ENCODE results near the gene CD2.

The CD2 gene

DNA sequence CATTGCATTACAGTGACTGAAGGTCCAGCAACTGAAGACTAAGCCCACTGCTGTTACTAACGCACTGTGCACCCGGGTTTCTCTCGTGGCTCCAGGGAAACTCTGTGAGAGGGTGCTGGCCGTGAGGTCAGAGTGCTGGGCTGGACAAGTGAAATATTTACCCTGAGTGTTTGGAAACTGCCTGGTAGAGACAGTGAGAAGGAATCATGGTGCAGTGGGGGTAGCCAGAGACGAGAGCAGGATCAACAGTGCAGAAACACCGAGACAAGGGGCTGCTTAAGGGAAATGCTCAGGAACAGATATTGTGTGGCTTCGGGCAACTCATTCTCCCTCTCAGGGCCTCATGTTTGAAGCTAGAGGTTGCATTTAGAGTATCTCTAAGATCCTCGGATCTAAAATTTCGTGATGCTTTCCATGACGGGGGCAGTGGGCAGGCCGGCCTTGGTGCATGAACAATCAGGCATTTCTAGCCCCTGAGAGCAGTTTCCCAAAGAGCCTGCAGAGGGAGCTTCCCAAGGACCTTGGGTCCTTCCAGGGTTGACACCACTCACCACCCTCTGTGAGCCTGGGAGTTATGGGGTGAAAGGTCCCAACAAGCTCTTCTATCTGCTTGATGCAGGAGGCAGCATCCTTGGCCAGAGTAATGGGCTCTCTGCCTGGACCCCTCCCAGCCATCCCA lies 9.7 kb downstream of the CD2 start:
- TF ChIP-seq, protein P1, sequence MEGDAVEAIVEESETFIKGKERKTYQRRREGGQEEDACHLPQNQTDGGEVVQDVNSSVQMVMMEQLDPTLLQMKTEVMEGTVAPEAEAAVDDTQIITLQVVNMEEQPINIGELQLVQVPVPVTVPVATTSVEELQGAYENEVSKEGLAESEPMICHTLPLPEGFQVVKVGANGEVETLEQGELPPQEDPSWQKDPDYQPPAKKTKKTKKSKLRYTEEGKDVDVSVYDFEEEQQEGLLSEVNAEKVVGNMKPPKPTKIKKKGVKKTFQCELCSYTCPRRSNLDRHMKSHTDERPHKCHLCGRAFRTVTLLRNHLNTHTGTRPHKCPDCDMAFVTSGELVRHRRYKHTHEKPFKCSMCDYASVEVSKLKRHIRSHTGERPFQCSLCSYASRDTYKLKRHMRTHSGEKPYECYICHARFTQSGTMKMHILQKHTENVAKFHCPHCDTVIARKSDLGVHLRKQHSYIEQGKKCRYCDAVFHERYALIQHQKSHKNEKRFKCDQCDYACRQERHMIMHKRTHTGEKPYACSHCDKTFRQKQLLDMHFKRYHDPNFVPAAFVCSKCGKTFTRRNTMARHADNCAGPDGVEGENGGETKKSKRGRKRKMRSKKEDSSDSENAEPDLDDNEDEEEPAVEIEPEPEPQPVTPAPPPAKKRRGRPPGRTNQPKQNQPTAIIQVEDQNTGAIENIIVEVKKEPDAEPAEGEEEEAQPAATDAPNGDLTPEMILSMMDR (conservative IDR thresholded peaks at IDR 0.05; ENCODE audit: control insufficient read depth, insufficient read depth, low read depth, low read length), result peak; percentile 53
- peak; percentile 30 for DNase-seq (ENCODE audit: low read depth)
- no peak overlapping the region for H3K4me3 ChIP-seq (ENCODE audit: control insufficient read depth, low read depth, low read length)

GRCh38 chr1:116764466-116764898 lies 10.3 kb downstream of the CD2 start:
- H3K4me3 ChIP-seq (ENCODE audit: control insufficient read depth, low read depth, low read length), result no peak overlapping the region
- TF ChIP-seq, protein P1 (conservative IDR thresholded peaks at IDR 0.05; ENCODE audit: control insufficient read depth, insufficient read depth, low read depth, low read length), result no peak
- no peak for DNase-seq (ENCODE audit: low read depth)

DNA sequence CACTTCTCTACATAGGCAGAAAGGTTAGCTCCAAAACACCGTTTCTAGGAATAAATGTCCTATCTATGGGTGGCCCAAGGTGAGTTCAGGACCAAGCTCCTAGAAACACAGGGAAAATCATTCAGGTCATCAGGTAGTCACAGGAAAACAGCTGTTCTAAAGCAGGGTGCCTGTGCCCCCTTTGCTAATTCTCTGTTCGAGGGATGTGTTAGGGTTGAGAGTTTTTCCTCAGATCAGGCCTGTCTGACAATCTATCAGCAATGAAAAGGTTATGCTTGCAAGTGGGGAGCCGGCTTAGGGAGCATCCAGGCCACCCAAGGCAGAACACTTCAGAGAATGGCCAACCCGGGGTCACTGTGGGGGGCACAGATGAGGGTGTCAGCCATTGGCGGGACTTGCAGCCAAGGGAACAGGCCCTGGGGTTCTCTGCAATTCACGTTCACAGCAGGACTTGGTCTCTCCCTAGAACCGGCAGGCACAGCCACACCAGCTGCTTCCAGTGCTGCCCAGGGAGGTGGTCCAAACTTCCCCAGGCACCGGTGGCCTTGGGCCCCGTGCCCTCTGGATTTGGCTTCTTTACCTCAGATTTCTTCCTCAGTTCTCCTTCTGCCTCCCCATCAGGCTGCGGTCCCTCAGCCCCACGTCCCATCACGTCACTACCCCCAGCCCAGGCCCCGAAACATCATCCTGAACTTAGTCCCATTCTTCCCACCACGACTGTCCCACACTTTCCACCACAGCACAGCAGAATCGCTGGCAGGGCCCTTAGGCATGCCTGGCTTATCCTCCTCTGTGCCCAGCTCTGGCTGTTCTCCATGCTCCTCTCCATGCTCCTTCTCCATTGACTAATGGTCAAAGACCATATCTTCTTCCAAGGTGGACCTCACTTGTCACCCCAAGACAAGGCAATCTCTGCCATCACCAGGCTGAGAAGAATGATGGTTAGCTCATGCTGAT lies 11.0 kb downstream of the CD2 start:
- no peak overlapping the region for H3K4me3 ChIP-seq (ENCODE audit: control insufficient read depth, low read depth, low read length)
- TF ChIP-seq, protein P1 (conservative IDR thresholded peaks at IDR 0.05; ENCODE audit: control insufficient read depth, insufficient read depth, low read depth, low read length), result no peak
- no peak for DNase-seq (ENCODE audit: low read depth)

DNA sequence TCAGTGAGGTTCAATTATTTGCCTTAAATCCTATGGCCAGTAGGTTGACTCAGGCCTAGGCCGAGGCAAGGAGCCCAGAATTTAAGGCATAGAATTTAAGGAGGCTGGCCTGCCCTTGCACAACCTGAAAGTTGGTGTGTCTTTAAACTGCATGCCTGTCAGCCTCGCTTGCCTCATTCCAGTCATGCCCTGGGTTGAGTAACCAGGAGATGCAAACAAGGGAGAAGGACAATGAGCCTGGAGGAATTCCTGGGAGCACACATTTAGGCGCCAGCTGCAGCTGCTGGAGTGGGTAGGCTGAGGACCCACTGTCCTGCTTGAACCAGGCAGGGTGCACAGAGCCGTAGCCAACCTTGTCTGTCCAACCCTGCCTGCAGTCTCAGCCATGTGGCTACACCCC lies 11.7 kb downstream of the CD2 start:
- no peak overlapping the region for H3K4me3 ChIP-seq (ENCODE audit: control insufficient read depth, low read depth, low read length)
- TF ChIP-seq, protein P1 (conservative IDR thresholded peaks at IDR 0.05; ENCODE audit: control insufficient read depth, insufficient read depth, low read depth, low read length), result no peak
- peak; percentile 80 for DNase-seq (ENCODE audit: low read depth)

DNA sequence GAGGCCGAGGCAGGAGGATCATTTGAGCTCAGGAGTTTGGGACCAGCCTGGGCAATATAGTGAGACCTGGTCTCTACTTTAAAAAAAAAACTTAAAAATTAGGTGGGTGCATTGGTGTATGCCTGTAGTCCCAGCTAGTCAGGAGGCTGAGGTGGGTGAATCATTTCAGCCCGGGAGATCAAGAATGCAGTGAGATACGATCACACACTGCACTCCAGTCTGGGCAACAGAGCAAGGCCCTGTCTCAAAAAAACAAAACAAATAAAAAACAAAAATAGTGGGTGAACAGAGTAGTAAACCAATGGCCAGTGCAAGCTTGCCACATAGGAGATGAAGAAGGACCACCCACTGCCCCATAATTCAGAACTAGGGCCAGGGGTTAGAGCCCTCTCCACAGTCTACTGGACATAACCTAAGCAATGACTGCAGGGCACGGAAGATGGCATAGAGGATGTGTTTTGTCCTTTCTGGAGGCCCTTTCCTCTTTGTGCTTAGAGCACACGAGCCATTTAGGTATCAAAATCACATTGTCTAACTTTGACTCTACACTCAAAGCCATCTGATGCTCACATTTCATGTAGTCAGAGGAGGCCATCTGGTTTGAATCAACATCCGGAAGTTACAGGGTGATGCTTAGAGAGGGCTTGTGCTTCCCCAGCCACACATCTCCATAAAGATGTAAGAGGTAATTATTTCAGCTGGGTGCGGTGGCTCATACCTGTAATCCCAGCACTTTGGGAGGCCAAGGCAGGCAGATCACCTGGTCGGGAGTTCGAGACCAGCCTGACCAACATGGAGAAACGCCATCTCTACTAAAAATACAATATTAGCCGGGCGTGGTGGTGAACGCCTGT lies 12.6 kb downstream of the CD2 start:
- peak; percentile 73 for DNase-seq (ENCODE audit: low read depth)
- H3K4me3 ChIP-seq (ENCODE audit: control insufficient read depth, low read depth, low read length), result no peak overlapping the region
- TF ChIP-seq, protein P1 (conservative IDR thresholded peaks at IDR 0.05; ENCODE audit: control insufficient read depth, insufficient read depth, low read depth, low read length), result no peak

GRCh38 chr1:116767782-116768382 lies 13.7 kb downstream of the CD2 start:
- TF ChIP-seq, protein P1 (conservative IDR thresholded peaks at IDR 0.05; ENCODE audit: control insufficient read depth, insufficient read depth, low read depth, low read length), result no peak
- peak; percentile 66 for DNase-seq (ENCODE audit: low read depth)
- no peak overlapping the region for H3K4me3 ChIP-seq (ENCODE audit: control insufficient read depth, low read depth, low read length)
